HUDEP-2 (cell line): ENCODE data around the gene FAM168A.
"Not testable (repeated sequence)": the region's sequence is repeated elsewhere in the genome, so short reads cannot be mapped to it uniquely, and the experiment has no call there.

Source experiments
- DNase-seq, 76 experiments: peaks; one replicate each; lab custom pipeline; 2025; ENCODE audit not compliant: unreplicated experiment in 76 of 76; lab: John Stamatoyannopoulos, UW

FAM168A gene

DNA sequence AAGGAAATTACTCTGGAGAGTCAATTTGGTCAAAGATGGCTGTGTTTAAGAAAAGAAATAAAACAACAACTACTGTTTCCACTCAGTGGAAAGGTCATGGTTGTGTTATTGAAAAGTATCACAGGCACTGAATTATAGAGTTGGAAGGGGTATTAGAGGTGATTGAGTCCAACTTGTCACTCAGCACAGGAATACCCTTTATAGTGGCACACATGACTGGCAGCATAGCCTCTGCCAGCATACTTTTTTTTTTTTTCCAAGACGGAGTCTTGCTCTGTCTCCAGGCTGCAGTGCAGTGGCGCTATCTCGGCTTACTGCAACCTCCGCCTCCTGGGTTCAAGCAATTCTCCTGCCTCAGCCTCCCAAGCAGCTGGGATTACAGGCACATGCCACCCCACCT is 161.1 kb downstream of the FAM168A start:
- DNase-seq, result not testable (repeated sequence)

DNA sequence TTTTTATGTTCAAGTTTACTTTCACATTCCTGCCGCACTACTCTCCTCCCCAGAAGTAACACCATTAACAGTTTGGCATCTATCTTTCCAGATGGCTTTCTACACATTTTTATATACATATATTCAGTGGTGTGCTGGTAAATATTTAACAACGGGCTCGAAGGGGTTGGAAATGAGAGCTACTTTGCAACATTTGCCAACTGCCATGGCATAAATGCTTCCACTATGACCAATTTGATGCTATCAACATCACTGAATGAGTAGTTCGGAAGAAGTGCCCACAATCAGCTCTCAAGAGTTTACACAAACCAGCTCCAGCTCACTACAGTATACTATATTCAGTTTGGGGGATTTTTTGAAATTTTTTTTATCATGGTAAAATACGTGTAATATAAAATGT is 166.5 kb downstream of the FAM168A start:
- no peak for DNase-seq

DNA sequence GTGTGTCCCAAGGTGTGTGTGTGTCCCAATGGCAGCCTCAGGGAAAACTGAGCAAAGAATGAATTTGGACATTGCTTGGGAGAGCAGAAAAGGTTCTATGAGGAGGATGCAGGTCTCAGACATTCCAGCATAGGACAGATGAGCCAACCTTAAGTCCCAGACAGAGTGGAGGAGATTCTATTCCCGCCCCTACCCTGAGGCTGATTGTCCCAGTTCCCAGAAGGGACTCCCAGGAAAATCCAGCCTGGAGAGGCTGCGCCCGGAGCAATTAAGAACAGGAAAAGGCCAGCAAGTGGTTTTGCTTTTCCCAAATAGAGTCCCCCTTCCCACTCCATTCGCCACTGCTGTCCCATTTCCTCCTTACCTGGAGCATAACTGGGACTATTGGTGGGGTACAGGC is 167.6 kb downstream of the FAM168A start:
- DNase-seq, result no peak

DNA sequence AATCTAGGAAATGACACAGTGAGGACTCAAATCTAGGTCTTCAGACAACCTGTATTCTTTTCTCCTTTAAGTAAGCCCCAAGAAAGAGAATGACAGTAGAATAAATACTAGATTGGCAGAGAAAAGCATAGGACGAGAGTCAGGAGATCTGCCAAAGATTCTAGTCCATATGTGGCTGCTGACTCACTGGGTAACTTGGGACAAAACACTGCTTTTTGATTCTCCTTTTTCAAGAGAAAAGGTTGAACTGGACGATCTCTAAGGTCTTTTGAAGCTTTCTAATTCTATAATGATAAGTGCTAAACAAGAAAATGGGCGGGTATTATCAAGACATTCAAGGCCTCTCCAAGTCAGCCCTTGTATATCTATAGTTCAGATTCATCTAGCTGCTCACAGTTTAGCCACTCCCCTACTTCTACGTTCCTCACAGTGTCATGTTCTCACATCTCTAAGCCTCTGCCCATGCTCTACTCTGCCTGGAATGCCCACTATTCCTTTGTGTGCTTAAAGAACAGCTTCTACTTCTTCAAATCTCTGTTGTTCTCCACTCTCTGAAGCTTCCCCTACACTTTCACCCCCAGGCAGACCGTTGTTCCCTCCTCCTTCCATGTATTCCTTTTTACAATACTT is 168.7 kb downstream of the FAM168A start:
- peak in 1 of 76 experiments; percentile 20 for DNase-seq

DNA sequence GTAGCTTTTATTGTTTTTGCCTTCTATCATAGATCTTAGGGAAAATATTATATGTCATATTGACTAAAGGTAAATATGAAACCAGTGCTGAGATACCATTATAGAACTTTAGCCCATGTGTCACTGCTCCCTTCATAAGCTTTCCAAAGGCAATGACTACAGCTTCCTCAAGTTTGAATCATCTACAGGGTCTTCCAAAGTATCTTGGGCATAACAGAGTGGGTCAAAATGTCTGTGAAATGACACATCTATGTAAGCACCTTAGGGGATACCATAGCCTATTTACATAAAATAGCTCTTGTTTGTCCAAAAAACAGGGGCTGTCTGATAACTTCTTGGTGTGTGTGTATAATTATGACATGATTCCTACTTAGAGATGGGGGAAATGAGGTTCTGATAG is 169.2 kb downstream of the FAM168A start:
- DNase-seq, result no peak

DNA sequence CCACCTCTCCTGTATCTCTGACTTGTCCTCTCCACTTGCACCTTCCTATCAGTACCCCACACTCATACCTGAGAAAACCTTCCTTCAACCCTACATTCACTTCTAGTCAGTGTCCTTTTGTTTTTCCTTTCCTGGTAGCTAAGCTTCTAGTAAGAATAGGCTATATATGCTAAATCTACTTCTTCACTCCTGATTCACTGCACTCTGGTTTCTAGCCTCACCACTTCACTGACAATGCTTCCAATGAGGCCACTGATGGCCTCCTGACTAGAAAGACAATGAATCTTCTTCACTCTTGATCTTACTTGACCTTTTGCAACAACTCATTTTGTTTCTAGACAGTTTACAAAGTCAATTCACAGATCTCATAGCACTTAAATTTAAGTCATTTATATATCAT is 169.7 kb downstream of the FAM168A start:
- no peak for DNase-seq

DNA sequence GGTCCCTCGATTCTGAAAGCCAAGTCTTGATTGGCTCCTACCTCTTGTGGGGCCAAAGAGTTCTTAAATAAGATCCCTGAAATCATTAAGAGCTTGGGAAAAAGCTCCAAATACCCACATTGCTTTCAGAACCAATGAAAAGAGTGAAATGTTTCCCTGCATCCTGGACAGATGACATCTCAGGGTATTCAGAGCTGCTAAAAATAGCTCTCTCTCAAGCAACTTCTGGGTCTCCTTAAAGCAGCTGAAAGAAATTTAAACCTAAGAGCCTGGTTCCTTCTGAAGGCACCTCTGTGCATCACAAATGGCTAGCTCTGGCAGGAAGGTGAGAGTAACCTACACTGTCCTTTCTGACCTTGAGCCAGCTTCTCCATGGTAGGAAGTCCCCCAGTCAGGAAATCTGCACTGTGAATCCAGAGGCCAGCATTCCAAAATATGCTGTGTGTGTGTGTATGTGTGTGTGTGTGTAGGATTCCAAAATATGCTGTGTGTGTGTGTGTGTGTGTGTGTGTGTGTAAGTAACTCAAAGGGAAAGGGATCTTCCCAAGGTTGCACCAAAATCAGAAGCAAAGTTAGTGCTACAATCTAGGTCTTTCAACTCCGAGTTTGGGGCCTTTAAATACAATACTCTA is 171.6 kb downstream of the FAM168A start:
- DNase-seq, result no peak

DNA sequence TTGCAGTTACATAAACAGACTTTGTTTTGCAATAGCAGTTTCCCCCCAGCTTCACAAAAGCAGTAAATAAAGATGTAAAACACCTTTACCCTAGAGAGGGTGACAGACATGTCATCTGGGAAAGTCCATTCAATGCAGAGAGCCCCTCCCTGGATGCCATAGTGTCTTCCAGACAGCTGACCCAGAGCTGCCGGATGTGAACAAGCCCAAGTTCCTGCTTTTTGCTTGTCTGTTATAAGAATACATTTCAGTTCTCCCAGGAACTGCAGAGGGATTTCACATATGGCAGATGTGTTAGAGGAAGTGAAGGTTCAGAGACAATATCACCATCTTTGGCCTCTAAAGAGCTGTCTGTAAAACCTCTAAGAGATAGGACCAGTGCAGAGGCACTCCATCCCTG is 172.8 kb downstream of the FAM168A start:
- DNase-seq, result no peak

DNA sequence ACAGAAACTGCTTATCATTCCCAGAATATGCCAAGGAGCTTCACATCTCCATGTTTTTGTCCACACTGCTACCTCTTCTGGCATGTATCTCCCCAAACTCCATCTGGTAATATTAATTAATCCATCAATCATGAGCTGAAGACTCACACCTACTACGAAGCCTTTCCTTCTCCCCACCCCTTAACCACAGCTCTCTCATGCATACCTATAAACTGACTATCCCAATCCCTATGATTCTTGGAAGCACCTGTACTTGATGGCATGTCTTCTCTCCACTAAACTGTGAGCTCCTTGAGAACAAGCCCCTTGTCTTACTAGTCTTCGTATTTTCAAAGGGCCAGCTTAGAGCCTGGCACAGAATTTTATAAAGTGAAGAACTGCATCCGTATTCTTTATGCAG is 174.4 kb downstream of the FAM168A start:
- DNase-seq, result no peak

DNA sequence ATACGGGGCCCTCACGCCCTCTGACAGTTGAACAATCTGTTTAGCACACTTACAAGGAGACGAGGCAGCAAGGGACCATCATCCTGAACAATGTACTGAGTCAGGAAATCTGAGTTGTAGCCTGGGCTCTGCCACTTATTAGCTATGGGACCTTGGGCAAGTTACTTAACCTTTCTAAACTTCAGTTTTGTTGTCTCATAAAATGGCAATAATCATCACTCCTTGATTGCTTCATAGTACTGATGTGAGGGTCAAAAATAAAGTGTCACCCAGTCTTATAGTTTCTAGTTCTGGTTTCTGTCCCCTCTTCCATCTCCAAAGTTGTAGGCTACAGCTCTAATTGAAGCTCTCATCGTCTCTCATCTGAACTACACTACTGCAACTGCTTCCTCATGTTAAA is 175.0 kb downstream of the FAM168A start:
- no peak for DNase-seq

DNA sequence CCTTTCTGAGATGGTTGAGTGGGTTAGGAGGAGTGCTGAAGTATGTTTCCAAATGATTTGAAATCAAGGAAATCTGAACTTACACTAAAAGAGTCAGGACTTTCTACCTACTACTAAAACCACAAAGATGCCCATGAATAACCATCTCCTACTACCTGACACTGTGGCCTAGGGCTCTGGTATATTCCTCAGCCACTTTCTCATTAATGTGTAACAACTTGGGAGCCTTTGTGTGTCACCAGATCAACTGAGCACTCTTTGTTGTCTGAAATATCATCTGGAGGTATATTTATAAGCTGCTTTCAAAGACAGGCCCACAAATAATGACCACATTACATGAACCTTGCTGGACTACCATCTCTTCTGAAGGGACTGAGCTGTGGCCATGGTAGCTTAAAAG is 177.8 kb downstream of the FAM168A start:
- DNase-seq, result no peak

DNA sequence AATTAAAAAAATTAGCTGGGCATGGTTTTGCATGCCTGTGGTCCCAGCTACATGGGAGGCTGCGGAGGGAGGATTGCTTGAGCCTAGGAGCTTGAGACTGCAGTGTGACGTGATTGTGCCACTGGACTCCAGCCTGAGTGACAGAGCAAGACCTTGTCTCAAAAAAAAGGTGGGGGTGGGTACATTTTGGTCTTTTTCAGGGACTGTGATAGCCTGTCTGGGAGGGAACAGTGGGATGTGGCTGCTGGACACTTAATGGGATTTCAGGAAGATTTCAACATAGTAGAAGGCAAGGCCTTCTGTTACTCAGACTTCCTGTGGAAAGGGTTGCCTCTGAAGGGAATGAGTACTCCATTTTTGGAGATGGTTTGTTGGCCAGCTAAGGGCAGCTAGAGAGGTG is 181.1 kb downstream of the FAM168A start:
- no peak for DNase-seq

DNA sequence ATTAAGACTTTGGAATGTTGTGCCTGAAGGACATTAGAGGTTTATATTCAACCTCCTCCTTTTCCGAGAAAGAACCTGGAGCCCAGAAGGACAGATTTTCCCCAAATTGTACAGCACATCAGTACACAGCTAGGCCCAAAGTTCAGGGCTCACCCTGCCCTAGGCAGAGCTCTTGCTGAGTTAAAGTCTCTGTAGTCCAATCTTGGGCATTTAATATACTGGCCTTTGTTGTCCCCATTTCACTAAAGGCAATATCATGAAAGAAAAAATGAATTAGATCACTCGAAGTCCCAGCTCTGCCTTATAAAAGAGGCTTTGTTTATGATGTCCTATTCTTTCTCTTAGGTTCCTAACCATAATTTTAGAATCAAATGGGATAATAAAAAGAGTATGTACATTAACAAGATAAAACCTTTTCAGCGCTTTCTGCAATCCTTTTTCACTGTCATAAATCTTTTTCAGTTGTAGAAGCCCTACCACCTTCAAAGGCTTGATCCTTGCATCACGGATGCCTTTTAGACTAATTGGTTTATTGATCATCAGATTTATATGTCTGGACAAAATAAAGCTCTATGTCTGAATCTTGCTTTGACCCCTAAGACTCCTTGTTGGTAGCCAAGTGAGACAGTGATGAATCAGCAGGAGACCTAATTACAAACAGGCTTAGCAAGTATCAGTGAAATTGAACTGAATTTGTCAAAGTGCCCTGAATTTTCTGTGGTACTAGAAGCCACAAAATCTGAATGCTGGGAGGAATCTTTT is 181.9 kb downstream of the FAM168A start:
- no peak for DNase-seq

DNA sequence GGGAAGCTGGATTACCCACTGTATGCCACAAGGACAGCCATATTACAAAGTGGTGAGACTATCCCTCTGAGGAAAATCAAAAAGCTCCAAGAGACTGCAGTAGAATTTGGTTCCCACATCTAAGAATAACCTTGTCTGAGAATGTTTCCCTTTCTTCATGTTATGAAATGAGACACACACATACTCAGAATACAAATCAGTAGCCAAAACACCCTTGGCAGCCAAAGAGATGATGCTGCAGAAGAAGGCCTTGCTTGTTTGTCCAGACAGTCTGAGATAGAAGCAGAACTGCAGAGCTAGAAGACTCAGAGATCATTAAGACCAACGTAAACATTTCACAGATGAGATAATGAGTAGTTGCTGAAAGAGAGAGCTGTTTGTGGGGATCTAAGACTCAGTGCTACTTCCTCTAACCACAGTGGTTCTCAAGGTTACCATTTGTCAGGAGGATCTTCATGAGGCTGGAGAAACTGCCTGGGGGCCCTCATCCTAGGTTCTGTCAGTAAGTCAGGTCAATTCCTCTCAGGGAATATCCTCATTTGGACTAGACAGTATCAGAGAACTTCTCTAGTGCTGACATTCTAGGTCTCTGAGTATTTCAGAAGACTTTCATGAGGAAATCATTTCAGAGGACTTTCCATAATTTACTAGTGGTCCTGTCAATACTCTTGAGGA is 182.8 kb downstream of the FAM168A start:
- no peak for DNase-seq

DNA sequence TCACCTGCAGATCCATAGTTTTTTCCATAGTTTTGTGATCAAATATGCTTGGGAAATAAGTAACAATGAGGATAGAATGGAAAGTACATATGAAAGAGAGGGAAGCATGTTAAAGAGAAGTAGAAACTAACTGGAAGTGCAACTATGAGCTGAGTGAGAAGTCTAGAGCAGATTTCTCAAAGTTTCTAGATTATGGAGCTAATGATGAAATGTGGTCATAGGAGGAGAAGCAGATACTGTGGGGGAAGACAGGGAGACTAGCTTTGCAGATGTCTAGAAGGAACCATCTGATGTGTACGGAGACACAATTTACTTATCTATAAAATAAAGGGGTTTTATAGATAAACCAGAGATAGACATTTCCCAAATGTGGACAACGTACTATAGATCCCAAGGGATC is 184.7 kb downstream of the FAM168A start:
- no peak for DNase-seq

DNA sequence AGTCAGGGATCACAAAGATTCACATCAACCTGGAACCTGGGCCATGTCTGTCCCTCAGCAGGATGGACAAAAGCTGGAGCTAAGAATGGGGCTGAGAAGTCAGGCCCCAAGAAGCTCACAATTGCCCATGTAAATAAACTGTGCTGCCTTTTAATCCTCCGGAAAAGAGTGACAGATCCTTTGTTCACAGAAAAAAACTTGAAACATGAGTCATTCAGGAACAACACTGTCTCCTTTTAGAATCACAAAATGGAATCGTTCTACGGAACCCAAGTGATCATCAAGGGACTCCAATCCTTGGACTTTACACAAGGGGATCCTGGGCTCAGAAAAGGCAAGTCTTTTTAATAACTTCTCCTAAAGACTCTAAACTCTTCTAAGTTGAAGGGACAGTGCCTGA is 185.6 kb downstream of the FAM168A start:
- DNase-seq, result no peak

DNA sequence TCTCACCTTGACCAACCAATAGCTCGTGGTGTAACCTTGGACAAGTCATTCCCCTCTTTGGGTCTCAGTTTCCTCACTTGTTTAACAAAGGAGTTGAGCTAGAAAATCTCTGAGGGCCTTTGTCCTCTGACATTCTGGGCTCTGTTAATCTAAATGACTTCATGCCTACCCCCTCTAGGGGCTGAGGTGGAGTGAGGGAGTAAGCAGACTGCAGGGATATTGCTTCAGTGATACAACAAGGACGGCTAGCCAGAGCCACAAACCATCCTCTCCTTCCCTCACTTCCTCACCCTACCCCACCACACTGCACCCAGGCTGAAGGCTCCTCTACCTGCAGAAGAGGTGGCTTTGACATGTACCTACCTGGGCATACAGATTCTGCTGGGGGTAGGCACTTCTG is 186.9 kb downstream of the FAM168A start:
- DNase-seq, result no peak

DNA sequence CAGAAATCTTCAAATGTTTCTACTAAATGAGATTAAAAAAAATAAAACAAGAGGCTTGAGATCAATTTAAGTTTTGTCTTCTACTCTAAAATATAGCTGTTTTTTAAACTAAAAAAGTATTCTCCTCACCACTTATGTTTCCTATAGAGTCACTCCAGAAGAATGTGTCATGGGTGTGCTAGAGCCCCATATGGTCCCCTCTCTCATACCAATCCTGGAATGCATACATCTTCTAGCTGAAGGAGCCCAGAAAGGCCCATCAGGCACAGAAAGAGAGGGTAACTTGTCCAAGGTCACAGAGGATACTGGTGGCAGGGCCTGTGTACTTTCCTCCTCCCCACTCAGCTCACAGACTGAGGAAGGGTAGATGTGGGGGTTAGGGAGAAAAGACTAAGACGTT is 187.3 kb downstream of the FAM168A start:
- no peak for DNase-seq

DNA sequence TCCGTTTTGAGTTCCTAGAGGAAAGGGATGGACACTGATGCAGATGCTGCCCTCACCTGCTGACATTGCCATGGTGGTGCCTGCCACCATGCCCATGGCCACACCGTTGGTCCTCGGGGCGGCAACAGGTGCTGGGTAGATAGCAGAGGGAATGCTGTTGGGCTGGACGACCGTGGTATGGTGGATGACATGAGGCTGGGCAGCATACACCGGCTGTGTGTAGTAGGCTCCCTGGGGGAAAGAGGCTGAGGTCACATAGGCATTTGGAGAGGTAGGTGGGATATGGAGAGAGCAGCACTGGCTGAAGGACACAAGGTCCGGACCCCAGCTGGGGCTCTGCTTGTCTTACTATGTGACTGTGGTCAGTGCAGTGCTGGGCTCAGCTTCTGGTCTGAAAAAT is 188.5 kb downstream of the FAM168A start:
- no peak for DNase-seq

DNA sequence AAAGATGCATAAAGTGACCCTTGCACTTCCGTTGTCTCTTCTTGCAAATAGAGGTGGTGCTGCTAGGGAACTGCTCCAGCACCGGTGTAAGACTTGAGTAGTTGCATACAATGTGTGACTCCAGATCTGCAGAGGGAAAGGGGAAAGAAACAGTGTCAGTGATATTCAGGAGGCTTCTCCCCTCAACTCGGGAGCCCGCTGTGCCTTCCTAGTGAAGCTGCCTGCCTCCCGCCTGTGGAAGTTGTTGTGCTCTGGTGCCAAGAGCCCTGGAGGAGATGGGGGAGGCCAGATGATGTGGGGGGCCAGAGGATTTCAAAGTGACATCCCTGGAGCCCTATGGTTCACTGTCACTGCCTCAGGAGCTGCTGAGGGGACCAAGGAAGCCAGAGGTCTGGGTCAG is 191.3 kb downstream of the FAM168A start:
- no peak for DNase-seq

DNA sequence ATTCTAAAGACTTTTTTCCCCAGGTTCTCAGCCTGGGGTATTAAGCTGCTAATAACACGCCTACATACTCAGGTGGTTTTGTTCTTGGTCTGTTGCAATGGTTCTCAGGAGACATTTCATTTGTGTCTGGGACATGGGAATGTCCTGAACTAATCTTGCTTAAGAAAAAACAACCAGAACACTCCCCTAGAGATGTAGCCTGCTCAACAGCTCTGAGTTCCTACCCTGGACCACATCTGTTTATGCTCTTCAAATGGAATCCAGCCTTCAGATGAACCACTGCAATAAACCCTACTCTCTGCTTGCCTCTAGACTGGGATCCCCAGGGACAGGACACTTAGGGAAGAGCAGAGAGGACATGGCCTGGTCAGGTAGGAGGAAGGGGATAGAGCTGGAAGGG is 191.8 kb downstream of the FAM168A start:
- DNase-seq, result no peak

DNA sequence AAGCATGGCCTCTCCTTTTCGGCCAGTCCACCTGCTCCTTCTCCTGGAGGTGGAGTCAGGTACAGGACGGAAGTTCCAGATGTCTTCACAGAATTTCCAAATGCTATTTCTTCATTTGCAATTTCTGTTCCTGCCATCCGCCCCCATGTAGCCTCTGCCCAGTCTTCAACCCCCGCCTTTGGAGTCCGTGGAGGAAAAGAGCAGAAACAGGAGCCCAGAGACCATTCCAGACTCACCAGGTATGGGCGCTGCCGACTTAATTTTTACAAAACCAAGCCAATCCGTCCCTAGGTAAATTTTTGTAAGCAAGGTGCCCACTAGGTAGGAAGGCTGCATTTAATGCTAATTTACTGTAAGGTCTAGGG is 192.8 kb downstream of the FAM168A start:
- DNase-seq, result no peak
